Stimulated activated naive CD4-positive, alpha-beta T cell treated with Interleukin-2 at 50 U/mL for 16 hours (primary cell): Measurements from ENCODE around the gene STX8.

ENCODE experiments used
- DNase-seq: peaks from one replicate; lab custom pipeline; 2025; lab: John Stamatoyannopoulos, UW

The STX8 gene

DNA sequence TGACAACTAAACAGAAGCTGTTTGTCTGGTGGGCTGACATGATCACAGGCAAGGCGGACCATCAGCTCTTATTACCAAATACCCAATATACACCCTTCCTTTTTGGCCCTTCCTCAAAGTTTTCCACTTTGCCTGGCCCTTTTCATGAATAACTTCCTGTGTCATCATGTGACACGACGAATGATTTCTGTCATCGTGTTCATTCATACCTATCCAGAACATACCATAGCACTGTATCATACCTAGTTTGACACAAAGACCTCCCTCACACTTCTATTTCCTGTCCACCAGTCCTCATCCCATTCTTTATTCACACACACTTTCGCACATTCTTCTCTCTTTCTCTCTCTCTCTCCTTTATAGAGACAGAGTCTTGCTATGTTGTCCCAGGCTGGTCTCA, 131.8 kb downstream of the STX8 start:
- DNase-seq, result no peak

DNA sequence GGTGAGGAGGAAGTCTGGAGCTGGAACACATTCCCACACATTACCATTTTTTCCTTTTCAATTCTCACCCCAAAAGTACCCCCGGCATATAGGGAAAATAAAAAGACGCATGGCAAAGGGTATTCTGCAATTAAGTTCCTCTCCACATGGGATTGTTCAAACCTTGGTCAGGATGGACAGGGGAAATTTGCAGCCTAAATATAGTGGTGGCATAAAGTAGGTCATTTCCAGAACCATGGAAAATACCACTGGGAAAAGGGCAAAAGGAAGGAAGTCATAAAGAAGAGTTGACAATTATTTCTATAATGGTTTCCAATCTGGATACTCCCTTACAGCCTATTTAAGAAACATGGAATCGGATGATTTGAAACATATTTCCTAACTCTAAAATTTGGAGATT, 135.8 kb downstream of the STX8 start:
- DNase-seq, result no peak

DNA sequence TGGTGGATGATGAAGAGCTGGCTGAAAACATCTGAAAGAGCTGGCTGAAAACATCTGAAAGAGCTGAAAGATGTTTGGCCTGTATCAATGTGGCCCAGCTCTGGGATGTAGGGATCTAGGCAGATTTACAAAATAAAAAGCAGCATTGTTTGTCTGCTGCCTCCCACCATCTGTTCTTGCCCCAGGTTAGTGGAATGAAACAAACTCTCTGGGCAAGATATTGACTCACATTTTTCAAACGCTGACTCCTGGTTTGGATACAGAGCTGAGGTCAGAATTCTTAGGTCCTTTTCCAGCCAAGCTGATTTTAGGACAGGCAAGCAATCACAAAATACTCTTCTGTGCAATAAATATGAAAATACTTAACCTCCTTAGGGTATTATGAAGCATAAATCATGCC, 139.0 kb downstream of the STX8 start:
- DNase-seq, result no peak

DNA sequence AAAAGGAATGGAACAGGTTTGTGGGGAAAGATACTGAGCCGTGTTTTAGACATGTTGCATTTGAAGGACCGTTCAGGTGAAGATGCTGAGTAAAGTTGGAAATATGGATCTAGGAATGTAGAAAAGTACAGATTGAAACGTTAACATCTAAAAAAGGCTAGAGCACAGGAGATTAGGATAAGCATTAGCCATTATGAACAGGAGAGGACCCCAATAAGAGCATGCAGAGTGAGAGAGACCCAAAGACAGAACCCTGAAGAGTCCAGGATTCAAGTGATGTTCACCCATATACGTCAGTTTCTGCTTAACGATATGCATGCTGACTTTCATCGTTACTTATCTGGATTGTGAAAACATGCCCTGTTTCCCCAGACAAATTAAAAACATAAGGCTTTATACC, 140.5 kb downstream of the STX8 start:
- no peak for DNase-seq

DNA sequence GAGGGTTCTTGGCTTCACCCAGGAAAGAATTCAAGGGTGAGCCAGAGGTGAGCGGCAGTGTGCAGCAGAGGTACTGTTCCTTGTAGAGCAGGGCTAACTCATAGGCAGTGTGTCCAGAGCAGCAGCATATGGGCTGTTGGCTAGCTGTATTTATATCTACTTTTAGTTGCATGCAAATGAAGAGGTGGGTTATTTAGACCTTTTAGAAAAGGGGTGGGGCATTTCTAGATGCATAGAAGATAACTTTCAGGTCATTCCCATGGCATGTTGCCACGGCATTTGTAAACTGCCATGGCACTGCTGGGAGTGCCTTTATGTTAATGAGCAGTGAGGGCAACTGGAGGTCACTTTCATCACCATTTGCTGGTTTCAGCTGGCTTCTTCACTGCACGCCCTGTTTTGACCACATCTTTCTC, 141.0 kb downstream of the STX8 start:
- DNase-seq, result no peak

DNA sequence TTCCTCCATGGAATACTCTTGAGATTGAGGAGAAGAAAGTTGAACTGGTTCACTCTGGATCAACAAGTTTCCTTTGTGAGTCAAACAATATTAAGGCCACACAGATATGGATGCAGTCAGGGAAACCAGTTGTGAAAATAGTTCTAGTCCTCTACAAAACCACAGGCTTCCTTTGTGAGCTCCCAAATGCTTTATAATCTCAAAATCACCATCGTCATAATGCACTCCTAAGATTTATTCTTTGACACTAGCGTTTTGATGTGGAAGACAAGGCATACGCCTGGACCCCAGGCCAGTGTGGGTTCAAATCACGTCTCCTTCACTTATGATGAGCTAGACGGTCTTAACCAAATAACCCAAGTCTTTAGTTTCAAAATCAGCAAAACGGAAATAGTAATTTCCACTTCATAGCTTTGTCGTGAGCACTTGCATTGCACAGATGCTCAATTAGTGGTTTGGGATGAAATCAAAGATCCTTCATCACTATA, 142.6 kb downstream of the STX8 start:
- DNase-seq, result no peak

DNA sequence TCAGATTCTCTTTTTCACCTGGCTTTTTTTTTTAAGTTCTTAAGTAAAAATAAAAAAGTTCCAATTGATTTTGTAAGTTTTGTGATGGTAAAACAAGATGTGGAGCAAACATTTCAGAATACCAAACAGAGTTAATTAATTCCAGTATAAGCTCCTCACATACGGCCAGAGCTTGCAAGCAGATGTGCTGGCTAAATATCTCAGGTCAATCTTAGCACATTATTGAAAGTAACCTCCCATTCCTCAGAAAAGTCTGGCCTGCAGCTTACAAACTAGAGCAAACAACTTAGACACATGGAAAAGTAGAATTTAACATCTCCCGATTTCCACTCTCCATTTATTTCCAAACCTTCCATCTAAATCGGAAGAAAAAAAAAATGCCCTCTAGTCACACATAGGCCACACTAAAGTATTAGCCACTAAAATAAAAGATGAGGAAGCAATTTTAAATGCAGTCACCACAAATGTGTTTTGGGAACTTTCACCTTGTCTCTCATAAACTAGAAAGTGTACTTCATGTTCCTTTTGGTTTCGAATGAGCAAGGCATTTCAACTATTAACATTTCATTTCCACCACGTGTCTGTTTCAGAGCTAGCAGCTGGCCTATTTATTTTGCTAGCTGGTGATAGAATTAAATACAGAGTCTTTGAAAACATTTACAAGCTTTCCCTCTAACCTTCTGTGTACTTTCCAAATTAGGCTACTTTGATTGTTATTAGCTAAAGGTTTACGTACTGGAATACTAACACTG, 143.3 kb downstream of the STX8 start:
- DNase-seq, result no peak

DNA sequence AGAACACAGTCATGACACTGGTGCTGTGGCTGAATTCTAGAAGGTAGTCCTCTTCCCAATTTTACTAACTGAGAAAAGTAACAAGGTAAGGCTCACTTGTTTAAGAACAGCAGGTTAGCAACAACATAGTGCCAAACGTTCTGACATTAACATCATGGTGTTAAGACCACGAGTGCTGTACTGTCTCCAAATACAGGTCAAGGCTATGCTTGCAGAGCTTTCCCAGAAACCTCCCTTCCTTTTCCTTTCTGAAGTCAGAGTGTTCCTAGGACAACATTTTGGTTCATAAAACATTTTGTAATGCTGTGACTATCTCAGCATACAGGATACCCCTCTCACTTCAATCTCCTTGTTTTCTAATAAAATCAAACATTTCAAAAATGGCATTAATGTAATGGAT, 144.0 kb downstream of the STX8 start:
- DNase-seq, result no peak

DNA sequence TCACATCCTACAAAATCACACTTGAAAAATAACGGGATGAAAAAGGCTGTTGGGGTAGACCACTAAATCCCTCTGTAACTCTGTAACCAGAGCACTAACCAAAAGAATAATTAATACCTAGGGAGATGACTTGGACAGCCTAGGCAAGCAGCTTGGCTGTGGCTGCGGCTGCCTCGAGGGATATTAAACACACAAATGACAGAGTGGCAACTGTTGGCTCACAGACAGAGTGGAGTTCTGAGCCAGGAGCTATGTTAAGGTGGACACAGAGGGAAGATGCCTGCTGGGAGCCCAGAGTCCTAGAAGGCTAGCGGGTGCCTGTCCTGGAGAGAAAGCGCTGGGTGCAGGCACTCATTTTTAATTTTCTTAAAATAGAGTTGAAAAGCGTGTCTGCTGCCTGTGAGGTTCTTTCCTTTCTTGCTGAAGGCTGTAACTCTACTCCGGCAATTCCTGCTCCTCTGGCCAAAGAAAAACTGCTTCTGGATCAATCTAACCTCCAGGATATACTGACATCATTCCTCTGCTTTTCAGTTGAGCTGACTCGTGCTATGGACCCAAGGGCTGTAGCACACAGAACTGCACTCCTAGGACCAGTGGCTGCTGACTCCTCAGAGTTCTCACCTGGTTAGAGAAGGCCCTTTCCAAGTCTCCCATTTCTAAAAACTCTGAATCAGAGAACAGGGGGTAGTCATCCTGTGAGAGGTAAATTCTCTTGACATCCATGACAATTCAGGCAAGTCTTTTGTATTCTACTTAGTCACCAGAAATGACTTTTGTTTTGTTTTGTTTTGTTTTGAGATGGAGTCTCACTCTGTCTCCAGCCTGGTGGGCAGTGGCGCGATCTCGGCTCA, 147.9 kb downstream of the STX8 start:
- no peak for DNase-seq

DNA sequence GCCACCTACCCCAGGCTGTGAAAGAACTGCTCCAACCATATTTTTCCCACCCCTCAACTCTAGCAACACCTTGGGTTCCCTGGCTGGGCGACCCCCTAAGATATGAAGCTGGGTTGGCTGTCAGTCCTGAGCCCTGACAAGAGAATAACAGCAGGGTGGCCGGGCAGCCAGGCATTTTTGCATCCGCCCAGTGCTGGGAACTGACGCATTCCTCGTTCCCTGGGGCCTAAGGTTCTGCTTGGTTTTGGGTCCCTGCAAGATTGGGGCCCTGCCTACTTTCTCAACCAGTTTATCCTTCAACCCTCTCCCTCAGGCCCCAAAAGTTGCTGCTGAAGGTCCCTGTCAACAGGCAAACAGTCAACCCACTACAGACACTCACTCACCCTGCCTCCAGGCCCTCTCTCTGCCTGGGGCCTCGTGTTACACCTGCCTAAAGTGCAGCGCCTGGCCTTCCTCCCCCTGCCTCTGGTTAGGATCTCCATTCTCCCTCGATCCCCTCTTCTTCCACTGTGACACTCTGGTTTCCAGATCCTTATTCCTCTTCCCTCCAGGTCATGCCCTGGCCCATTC, 151.5 kb downstream of the STX8 start:
- no peak for DNase-seq

DNA sequence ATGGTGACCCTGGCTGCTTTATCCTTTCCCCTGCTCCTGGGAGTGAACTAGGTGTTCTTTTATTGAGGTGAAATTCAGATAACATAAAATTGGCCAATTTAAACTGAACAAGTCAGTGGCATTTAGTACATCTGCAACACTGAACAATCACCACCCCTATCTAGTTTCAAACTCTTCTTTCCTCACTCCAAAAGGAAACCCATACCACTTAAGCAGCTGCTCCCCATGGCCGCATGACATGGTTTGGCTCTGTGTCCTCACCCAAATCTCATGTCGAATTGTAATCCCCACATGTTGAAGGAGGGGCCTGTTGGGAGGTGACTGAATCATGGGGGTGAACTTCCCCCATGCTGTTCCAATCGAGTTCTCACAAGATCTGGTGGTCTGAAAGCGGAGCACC, 154.1 kb downstream of the STX8 start:
- DNase-seq, result no peak

DNA sequence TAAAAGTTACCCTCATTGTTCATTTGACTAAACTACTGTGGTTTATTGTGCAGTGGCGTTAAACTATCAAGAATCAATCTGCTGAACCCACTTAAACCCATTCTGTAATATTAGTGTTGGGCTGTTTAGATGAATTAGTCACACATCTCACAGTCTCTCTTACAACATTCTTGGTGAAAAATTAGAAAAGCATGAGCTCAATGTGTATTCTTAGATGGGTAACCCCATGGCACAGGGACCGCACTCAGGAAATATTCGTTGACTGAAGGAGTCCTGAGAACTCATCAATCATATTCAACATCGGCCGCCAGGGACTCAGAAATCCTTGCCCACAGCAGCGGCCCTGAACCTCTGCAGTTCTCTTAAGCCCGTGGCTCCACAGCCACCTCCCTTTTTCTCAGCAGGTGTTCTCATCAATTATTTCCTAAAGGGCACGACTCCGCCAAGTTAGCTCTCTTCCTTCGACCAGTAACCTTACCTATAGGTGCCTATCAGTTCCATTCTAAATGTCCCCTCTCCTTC, 155.6 kb downstream of the STX8 start:
- no peak for DNase-seq

DNA sequence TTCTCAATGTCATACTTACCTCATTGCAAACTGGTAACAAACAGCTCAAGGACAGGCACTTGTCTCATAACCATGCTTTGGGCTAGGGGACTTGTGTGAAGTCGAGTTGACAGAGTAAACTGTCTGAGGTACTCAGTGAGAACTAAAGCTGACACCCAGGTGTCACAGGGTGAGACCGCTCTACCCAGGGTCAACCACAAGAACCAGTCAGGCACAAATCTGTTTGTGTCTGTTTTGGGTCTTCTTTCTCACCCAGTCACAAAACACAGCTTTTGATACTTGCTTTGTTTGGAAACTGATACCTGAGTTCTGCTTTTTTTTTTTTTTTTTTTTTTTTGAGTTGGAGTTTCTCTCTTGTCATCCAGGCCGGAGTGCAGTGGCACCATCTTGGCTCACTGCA, 161.1 kb downstream of the STX8 start:
- no peak for DNase-seq

DNA sequence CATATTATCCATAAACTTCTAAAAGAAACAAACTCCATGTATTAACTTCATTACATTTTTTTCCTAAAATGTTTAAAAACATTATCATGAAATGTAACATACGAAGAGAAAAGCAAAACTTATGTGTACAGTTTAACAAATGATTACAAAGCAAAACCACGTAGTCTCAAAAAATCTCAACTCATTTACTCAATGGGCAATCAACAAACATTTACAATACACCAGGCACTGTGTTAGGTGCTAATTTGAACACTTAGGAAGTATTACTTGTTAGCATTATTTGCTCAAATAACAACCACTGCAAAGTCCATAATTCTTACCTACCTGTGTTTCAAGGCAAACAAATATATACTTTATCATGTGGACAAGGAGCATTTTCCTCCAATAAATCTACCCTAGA, 164.9 kb downstream of the STX8 start:
- DNase-seq, result no peak

DNA sequence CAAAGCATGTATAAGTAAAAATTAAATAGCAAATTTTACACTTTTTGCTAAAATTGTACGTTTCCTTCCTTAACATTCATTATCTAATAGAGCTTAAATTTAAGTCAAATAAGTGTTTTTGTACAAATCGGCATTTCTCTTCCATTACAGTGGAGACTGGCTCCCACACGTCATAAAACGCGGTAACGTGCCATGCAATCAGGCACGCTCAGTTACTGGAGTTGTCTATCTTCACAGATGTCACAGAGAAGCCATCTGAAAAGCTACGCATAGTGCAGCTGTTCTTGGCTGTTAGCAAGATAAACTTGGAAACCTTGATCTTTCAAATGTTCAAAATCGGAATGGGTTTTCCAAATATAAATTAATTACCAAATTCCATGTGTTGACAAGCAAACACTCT, 165.3 kb downstream of the STX8 start:
- no peak for DNase-seq

DNA sequence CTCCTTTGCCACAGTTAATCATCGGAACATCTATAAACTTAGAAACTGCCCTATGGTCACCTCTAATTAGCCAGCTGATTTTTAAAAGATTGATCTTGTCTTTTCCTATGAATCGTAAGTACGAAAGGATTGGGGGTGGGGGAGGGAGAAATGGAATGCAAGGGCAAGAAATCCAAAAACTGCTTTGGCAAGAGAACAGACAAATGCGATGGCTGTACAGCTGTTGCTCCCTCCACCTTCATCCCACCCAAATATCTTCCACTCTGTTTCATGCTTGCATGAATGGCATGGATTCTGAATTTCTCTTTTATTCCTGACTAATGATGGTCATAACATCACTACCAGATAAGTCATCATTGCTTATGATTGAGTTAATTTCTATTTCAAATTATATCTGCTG, 165.7 kb downstream of the STX8 start:
- DNase-seq, result no peak

DNA sequence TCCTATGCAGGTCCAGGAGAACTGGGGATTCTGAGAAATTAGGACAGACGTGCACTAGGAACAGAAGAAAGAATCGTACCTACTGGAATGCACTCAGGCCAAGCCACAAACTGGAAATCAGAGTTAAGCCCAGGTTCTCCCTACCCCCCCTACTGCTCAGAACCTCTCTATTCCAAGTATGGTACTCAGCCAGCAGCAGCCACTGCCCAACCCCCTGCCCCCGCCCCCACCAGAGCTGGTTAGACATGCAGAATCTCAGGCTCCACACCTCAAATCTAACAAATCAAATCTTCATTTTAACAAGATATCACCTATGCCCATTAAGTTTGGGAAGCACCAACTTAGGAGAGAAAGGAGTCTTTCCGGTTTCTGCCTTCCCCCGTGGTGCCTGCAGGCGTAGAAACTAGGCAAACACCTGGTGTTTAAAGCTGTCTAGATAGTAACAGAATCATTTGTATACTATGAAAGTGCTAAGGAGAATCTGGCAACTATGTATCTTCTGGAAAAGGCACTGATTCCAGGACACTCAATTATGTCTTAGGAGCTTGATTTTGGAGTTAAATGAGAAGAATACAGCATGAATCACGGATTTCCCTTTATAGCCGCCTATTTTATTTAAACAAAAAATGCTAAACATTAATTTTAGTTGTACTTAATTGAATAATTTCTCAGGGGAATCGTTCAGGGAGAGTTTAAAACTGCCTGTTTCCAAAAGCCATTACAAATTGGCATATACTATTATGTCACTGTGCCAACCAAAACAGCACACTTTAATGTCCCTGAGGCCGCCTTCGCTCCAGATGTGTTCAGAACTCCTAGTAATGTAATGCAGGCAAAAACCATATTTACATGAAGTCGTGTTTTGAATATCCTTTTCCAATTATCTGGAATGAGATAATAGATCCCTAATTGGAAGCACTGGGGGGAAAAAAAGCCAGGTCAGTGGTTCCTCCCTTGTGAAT, 166.5 kb downstream of the STX8 start:
- DNase-seq, result no peak

DNA sequence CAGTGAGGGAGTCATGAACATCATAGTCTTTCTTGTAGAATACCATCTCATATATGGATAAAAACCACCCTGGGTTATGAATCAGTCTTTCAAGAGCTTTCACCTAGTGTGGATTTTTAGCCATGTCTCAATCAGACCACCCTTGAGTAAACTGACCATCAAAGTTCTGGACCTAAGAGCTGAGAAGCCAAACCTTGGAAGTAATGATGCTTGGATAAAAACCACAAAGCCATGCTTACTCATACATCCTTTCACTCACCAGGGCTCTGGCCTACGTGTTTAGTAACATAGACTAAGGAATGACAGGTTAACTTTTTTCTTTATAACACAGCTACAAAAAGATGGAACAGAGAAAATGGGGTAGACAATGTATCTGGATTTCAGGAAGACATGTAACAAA, 167.2 kb downstream of the STX8 start:
- DNase-seq, result no peak

DNA sequence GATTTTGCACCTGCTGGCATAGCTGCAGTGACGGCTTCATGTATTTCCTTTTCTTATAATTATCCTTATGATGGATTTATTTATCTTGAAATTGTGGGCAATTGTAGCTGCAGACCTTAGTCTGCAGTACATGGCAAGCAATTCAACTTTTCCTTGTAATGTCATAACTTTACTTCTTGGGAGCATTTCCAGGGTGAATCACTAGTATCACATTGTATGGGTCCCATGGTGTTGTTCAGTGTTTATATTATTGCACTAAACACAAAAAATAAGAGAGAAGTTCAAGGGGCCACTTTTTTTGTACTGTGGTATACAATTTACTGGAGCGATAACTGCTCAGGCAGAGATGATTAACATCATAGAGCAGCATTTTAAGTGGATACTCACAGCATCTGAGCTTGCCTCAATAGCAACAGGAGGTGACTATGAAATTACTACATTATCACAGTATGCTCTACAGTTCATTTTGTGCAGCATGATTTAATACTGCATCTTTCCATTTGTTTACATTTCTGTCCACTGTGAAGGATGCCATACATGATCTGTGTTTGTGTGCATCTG, 169.5 kb downstream of the STX8 start:
- no peak for DNase-seq

DNA sequence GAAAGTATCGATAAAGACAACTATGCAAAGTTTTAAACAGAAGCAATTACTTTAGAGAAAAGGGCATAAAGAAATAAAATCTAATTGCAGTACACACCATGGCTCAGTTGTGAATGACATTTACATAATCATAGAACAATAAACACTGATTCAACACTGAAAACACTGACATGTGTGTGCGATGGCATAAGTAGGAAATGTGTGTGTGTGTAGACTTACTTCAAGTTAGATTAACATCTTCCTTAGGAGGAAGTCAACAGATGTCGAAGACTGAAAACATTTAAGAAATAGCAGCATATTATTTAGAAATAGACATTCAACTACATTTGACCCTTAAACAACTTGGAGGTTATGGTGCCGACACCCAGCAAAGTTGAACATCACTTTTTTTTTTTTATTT, 172.4 kb downstream of the STX8 start:
- DNase-seq, result no peak

DNA sequence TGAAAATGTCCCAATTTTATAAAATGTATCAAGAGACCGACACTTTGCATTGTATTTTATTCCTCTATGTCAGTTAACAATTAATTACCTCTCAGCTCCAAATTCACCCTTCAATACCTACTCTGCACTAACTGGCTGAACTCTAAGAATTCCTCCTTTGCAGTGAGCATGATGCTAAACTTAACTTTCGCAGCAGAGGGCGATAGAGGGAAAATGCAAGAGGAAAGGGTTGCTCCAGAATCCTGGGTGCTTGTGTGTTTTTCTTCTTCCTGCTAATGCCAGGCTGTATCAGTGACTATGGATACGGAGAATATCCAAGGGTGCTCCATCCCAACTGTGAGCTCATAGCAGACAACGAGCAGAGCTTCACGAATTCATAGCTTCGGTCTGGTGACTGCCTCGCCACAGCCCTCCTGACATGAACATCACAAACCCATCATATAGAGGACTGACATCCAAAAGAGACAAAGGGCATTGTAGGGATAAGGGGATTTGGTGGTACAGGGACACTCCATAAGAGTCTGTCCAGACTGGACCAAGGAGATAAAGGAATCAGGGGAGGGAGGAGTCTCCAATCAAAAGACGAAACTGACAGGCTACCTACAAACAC, 172.9 kb downstream of the STX8 start:
- DNase-seq, result no peak
